HG02642 (cell line): ENCODE results near the gene ANXA11.
"Not testable (repeated sequence)": the region's sequence is repeated elsewhere in the genome, so short reads cannot be mapped to it uniquely, and the experiment has no call there.

Experiments used
- ATAC-seq: cut with Tn5 transposase; IDR thresholded peaks from one replicate; pipeline ENCODE4 v1.9.1; 2021; ENCODE audit warnings: mild to moderate bottlenecking; ENCODE audit not compliant: unreplicated experiment, poor library complexity

Gene ANXA11

DNA sequence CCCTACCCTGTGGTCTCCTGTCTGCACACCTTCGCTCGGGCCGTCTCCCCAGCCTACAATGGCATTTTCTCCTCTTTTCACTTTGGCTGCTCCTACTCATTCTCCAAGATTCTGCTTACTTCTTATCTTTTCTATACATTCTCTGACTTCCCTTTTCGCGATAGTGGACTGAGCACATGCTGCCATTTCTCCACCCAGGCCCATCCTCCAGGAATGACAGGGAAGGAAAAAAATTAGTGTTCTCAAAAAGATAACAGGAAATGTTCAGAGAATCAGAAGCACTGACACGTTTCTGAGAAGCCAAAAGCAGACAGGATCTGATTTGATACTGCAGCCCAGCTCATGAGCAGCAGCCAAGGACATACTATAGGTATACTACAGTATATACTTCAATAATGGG is 6.4 kb upstream of the ANXA11 start:
- ATAC-seq: no peak

DNA sequence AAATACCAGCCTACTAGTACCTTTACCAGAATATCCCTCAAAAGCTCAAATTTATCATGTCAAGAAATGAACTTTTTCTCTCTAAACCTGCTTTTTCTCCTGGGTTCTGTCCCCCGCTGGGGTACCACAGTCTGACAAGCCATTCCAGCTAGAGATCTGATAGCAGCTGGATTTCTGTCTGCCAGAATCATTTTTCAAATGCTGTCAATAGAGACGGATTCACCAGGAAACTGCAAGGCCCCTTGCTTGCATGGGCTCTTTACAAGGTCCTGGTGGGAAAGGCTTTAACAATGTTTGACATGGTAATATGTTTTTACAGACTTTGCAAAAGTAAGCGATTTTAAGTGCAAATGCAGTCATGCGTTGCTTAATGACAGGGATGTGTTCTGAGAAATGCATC is 4.9 kb upstream of the ANXA11 start:
- no peak for ATAC-seq

DNA sequence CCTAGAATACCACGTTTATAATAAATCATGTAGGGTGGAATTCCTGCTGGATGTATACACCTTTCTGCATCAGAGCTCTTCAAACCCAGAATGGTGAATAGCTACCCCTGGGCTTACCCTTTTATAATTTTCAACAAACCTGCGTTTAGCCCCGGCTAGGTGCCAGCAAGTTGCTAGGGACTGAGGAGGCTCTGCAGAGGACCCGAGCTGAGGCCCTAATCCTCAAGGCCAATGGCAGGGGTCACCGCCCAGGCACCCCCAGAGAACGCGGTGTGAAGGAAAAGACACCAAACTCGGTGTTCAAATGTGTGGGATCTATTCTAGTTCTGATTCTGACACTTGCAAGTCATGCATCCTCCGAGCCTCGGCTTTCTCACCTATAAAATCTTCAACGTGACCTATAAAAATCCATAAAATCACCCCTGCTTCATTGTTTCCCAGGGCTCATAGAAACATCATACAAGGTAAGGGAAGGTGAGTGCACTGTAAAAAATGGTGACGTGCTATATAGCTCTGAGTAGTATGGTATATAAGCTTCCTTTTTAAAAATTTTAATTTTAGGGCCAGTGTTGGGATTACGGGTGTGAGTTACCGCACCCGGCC is 2.5 kb upstream of the ANXA11 start:
- no peak for ATAC-seq

- no peak for ATAC-seq
These were observed 929 bp upstream of the ANXA11 start for GRCh38 chr10:80206277-80206655.

DNA sequence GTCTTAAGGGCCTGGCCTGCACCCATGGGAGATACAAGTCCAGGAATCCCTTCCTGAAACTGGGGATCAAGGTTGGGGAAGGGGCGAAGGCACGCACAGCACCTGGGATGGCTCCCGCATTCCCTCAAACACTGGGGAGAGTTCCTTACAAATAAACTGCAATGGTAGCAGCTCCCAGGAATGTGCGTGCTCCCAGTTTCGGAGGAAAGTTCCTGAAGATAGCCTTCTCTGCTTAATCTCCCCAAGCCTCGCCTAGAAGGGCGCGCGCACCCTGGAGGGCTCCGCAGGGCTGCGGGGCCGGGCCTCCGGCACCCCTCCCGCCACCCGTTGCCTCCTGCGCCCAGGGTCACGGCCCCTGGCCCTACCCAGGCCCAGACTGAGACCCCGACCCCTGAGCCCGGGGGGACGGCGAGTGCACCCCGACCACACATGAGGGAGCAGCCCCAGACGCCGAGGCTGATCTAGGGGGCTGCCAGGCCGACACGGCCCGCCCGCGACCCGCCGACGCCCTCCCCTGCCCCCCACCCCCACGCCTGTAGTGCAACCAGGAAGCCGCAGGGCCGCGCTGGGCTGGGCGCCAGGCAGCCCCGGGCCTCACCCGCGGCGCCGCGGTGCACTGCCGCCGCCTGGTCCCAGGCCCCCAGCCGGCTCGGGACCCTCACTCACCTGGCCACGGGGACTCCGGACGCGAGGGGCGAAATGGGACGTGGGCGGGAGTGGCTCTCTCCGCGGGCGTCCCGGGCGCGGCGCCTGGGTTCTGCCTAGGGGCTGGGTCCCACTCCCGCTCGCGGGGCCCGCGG is 460 bp downstream of the ANXA11 start:
- peak; percentile 40 for ATAC-seq

DNA sequence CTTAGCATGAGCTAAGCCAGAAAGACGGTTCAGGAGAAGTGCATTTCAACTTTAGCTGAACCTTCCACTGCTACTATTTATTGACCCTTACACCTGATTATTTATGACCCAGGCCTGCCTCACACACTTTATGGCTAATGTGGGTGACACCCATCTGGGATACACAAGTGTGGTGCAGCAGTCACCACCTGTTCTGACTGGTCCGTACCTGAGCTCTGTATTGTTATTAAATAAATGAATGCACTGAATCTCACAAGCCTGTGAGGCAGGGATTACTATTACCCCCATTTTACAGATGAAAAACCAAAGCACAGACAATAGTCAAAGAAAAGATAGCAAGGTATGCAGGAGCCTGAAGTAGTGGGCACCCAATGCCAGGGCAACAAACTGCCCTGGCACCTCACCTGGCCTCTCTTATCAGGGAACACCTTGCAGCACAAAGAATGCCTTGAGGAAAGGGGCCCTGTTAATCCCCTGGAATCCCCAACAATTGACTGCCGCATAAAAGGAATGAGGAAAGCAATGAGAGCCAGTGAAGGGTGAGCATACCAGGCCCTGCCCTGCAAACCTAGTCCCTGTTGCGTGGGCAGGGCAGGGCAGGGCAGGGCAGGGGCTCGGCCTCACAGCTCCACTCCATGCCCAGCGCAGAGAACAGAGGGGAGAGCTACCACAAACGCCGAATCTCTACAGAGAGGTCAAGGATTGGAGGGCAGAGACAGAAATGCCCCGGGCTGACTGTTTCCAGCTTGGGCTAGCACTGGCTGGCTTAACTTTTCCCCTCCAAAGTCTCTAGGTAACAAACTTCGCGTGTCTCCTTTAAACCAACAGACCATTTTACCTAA is 1.3 kb downstream of the ANXA11 start:
- no peak for ATAC-seq

DNA sequence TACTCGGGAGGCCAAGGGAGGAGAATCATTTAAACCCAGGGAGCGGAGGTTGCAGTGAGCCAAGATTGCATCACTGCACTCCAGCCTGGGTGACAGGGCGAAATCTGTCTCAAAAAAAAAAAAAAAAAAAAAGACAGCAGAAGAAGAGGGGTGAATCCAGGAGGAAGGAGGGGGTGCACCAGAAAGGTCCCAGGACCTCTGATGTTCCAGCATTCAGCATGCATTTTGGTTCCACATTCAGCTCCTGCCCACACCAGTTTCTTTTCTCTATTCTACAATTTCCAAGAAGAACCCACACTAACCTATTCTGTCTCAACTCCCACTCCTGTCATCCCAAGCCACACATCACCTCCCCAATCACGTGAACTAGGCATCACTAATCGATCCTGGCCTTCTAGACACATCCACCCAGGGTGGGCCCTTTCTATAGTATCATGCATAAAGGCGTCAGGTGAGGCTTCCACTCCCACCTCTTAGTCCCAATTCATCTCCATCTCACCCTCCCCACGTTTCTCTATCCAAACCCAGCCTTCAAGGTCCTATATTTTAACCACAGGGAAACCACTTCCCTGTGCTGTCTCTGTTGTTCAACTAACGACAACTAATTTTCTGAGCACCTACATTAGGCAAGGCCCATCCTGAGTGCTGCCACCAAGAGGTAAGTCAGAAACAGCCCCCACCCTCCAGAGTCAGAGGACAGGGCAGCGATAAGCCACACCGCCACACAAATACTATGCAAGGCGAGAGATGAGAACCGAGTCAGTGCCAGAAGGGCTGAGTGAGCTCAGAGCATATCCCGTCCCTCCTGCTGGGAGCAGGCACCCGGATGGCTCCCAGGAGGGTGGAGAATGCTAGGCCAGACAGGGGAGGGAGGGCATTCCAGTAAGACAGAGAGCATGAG is 2.2 kb downstream of the ANXA11 start:
- ATAC-seq: peak; percentile 47

GRCh38 chr10:80202530-80202929 is 2.8 kb downstream of the ANXA11 start:
- not testable (repeated sequence) for ATAC-seq

GRCh38 chr10:80201608-80202141 is 3.7 kb downstream of the ANXA11 start:
- no peak for ATAC-seq

GRCh38 chr10:80200687-80201086 is 4.7 kb downstream of the ANXA11 start:
- no peak for ATAC-seq

GRCh38 chr10:80200259-80200658 is 5.1 kb downstream of the ANXA11 start:
- no peak for ATAC-seq

DNA sequence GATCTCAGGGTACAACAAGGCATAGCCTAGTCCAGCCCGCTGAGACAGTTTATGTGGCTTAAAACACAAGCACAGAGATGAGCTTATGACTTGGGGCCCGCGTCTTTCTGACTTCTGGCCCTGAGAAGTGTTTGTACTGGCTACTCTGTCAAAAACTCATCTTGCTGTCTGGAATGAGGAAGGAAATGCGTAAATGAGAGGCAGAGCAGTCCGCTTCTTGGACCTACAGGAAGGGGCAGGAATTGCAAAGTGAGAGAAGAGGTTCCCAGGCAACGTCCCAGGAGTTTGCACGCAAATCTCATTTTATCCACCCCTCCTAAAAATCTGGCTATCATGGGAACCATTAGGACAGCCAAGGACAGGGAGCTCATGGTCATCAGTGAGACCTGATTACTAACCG is 5.5 kb downstream of the ANXA11 start:
- no peak for ATAC-seq

DNA sequence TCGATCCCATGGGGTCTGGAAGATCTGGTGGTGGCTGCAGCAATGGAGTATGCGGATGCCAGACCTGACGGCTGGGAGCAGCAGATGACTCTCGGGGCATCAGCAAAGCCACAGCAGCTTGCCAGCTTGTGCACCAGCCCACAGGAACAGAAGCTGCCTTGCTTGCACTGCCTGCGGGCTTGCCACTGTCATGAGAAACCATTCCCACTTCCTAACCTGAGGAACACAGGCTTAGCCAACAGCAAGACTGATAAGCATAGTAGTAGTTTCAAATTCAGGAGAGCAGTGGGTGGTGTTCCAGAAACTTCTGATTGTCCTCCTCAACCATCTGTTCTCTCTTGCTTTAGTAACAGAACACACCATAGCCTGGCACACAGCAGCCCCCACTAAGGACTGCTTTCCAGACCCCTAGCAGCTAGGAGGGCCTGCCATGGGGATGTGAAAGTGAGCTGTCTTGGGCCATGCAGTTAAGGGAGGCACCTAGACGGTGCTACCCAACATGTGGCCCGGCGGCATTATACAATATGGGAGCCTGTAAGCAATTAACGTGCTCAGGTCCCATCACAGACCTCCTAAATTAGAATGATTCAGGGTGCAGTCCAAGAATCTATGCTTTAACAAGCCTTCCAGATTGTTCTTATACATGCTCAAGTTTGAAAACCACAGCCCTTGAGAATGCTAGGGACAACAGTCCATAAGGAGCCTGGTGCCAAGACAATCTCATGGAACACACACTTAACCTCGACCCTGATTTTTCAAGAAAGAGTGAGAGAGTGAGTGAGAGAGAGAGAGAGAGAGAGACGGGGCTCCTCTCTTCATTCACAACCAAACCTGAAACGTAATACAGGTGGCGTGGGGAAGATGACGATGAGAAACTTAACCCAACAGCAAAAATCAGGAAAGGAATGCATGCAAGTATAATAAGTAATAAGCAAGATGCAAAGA is 7.1 kb downstream of the ANXA11 start:
- no peak for ATAC-seq

DNA sequence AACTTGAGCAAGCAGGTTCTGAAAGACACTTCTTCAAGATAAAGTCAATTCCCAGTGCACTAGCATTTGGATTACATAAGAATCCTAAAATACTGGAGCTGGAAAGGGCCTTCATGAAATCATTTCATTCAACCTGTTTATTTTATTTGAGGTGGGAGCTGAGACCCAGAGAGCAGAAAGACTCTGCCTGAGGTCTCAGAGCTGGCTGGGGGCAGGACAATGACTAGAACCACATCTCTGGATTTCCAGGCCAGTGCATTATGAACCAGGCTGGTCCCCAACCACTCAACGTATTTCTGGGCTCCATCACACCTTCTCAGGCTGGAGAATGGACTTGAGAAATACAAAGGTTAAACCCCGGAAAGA is 8.4 kb downstream of the ANXA11 start:
- ATAC-seq: peak; percentile 5

GRCh38 chr10:80196270-80196949 is 8.9 kb downstream of the ANXA11 start:
- ATAC-seq: peak; percentile 86

GRCh38 chr10:80195046-80195574 is 10.2 kb downstream of the ANXA11 start:
- ATAC-seq: no peak

DNA sequence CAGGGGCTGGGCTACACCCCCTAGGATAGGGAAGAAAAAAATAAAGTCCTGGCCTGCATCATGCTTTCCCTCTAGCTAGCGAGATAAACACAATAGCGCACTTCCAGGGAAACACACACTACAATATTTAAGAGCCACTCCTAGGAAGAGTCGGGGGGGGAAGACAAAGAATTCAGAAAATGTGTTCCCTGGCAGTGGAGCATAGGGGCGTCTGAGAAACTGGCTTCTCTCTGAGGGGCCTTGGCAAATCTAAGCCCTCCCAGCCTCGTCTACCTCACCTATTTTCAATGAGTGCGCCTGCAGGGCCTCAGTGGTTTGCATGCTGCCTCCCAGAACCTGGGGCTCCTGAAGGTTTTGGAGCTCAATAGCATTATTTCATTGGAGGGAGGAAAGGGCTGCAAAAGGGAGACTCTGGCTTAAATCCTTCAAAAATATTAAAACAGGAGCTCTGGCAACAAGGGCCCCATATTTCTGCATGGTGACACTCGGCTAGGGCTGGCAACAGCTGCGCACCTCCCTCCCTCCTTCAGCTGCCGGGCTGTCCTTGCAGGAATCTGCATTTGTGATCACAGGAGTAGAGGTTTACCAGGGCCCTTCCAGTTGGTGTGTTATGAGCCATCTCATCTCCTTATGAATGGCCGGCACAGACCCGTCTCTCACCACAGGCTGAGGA is 10.8 kb downstream of the ANXA11 start:
- no peak for ATAC-seq

GRCh38 chr10:80192553-80192952 is 12.8 kb downstream of the ANXA11 start:
- no peak for ATAC-seq
